Aorta (tissue), 5 donors: ENCODE measurements around the gene ABLIM3. TPM values are rescaled to one million over a fixed set of nuclear protein-coding genes. Genes with fewer than 3 reads are reported as not detected.

Source experiments
- ATAC-seq: fragments of 200-7000 bp; cut with Tn5 transposase; one replicate; pipeline ENCODE4 v1.9.1; 2022; ENCODE audit warnings: moderate library complexity; ENCODE audit not compliant: low FRiP score
- DNase-seq, 2 donors: peaks; one replicate each; pipeline ENCODE4 v3.0.0-alpha.2; 2020
- H3K27ac ChIP-seq, 2 donors: one replicate each; pipeline ENCODE4 v1.5.1; 2013; ENCODE audit warnings: low read length in 2 of 2, mild to moderate bottlenecking in 2 of 2, moderate library complexity in 2 of 2, control low read depth in 1 of 2, inconsistent platforms in 1 of 2, low read depth in 1 of 2
- H3K27me3 ChIP-seq, 2 donors: one replicate each; pipeline ENCODE4 v1.6.1; 2013; ENCODE audit warnings: control low read depth in 1 of 2, low read length in 1 of 2, mild to moderate bottlenecking in 1 of 2, moderate library complexity in 1 of 2; ENCODE audit not compliant: insufficient read depth in 2 of 2, control insufficient read depth in 1 of 2
- H3K36me3 ChIP-seq, 2 donors: one replicate each; pipeline ENCODE4 v1.6.1; 2013; ENCODE audit warnings: control low read depth in 1 of 2, low read length in 1 of 2, mild to moderate bottlenecking in 1 of 2; ENCODE audit not compliant: insufficient read depth in 2 of 2, control insufficient read depth in 1 of 2
- H3K4me1 ChIP-seq, 2 donors: one replicate each; pipeline ENCODE4 v1.6.1; 2013; ENCODE audit warnings: low read length in 2 of 2, control low read depth in 1 of 2, mild to moderate bottlenecking in 1 of 2, moderate library complexity in 1 of 2; ENCODE audit not compliant: insufficient read depth in 2 of 2, control insufficient read depth in 1 of 2
- H3K4me3 ChIP-seq, 2 donors: one replicate each; pipeline ENCODE4 v1.5.1; 2013; ENCODE audit warnings: low read length in 2 of 2, control low read depth in 1 of 2, mild to moderate bottlenecking in 1 of 2
- H3K9me3 ChIP-seq: one replicate; pipeline ENCODE4 v1.6.1; 2013; ENCODE audit warnings: mild to moderate bottlenecking, low read length; ENCODE audit not compliant: control insufficient read depth
- WGBS, 2 donors: extraction: QIAGEN DNeasy Blood & Tissue Kit; methylation state at CpG; one replicate each; pipeline ENCODE4 v1.1.7; 2013; 5-methylcytosine and 5-hydroxymethylcytosine counted together
- intact Hi-C, 2 donors: fragments of 100-400 bp; cut with DNase I; formaldehyde crosslinking; loops; one replicate each; pipeline versions ENCODE4 v1.14.2 to v1.15.0; 2022
- polyA plus RNA-seq, 2 donors: library from polyadenylated mRNA; stranded (reverse); fragments of 200-250 nt; gene quantifications; one replicate each; pipeline ENCODE4 v1.2.3, GENCODE V29; 2013
- total RNA-seq, 2 donors: library from RNA; stranded (reverse); fragmentation: NEBNext Ultra II Directional; extraction: Animal tissue kit (Norgen Biotek cat#: 25700); gene quantifications; one replicate each; pipeline ENCODE4 v1.2.1, GENCODE V29; 2021
- donor health status: healthy with polysubstance abuse.
- donor health status: Bipolar disorder and iron deficiency.
- donor health status: DM: no; HTN: no; CAD: no.
- donor health status: DM: no; HTN: no; CAD: no.
- donor health status: DM: yes; HTN: yes; CAD: no.

Gene ABLIM3
- total and polyA plus RNA-seq, 4 donors: 15.8 to 46.0 (median 38.7) TPM

DNA sequence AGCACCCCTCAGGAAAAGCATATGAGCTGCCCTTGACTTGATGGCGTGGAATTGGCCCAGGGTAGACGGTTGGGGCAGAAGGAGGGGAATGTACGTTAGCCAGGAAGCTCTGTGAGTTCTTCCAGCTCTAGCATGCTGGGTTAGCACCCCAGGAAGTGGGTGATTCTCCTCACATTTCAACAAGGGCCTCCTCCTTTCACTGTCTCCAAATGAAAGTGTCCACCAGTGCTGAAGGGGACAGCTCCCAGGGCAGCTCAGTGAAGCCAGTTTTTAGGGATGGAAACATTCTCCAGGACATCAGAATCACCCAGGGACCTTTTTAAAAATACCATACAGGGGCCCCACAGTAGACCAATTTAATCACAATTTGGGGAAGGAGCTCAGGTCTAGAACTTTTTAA lies 113.2 kb downstream of the ABLIM3 start:
- H3K27ac ChIP-seq: no peak overlapping the region
- H3K36me3 ChIP-seq: no peaks in the 10 kb centered on the region
- 32 to 35% methylated on average over 3 of the region's 3 CpGs for WGBS, 2 donors
- H3K4me1 ChIP-seq: no peaks in the 10 kb centered on the region
- no peaks in the 10 kb centered on the region for H3K27me3 ChIP-seq
- DNase-seq (peak in 1 of 2 donors; percentile 9), ATAC-seq (no peak)
- no peak overlapping the region for H3K4me3 ChIP-seq
- no peaks in the 10 kb centered on the region for H3K9me3 ChIP-seq
- intact Hi-C loops: no loop called here

- H3K36me3 ChIP-seq: no peaks in the 10 kb centered on the region
- no peak for ATAC-seq
- intact Hi-C loops: no loop called here
These were observed 115.2 kb downstream of the ABLIM3 start for GRCh38 chr5:149256451-149256850.

GRCh38 chr5:149257131-149257530 lies 115.8 kb downstream of the ABLIM3 start:
- no peaks in the 10 kb centered on the region for H3K27me3 ChIP-seq
- no peak for ATAC-seq
- intact Hi-C loops: no loop called here
- DNase-seq: no peak
- H3K27ac ChIP-seq: no peak overlapping the region
- H3K4me3 ChIP-seq: no peak overlapping the region
- H3K9me3 ChIP-seq: no peaks in the 10 kb centered on the region
- no peaks in the 10 kb centered on the region for H3K4me1 ChIP-seq
- WGBS, 2 donors: 61 to 64% methylated on average over 1 of the region's 1 CpG
- no peaks in the 10 kb centered on the region for H3K36me3 ChIP-seq

More at GRCh38 chr5:149256451-149256850, 115.2 kb downstream of the ABLIM3 start:
- DNase-seq: no peak
- Histone ChIP-seq H3K9me3 (no peaks in the 10 kb centered on the region), H3K27me3 (no peaks in the 10 kb centered on the region), H3K4me1 (no peaks in the 10 kb centered on the region), H3K27ac (no peak overlapping the region), H3K4me3 (no peak overlapping the region)

DNA sequence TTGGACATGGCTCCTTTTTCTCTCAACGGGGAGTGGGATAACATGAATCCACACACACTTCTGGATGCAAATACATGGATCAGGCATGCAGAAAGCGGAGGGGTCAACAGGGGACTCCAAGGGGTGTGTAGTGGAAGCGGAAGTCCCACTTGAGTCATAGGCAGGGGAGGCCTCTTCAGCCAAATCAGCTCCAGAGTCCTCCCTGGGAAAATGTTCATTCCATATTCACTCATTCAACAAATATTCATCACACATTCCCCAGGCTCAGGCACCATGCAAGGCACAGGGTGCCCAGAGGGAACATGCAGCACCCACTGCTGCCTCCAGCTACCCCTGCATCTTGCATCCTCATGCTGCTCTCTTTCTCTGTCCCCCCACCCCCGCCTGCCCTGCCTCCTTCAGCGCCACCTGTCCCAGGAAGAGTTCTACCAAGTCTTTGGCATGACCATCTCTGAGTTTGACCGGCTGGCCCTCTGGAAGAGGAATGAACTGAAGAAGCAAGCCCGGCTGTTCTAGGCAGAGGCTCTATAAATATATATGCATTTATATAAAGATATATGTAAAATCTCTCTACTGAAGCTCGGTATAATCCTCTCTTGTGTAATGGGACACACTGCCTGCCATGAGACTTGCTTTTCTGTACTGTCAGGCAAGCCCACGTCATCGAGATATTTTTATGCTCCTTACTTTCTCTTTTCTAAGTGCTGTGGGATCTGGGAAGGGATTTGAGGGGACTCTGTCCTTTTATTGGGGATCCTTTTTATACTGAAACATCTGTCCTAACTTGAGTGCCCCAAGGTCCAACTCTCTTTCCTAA lies 116.8 kb downstream of the ABLIM3 start:
- intact Hi-C loops: no loop called here
- Histone ChIP-seq H3K9me3 (no peaks in the 10 kb centered on the region), H3K4me1 (no peaks in the 10 kb centered on the region), H3K27ac (no peak overlapping the region), H3K36me3 (no peaks in the 10 kb centered on the region), H3K27me3 (no peaks in the 10 kb centered on the region), H3K4me3 (no peak overlapping the region)
- WGBS, 2 donors: 77 to 79% methylated on average over 10 of the region's 10 CpGs
- no peak for DNase-seq
- no peak for ATAC-seq

DNA sequence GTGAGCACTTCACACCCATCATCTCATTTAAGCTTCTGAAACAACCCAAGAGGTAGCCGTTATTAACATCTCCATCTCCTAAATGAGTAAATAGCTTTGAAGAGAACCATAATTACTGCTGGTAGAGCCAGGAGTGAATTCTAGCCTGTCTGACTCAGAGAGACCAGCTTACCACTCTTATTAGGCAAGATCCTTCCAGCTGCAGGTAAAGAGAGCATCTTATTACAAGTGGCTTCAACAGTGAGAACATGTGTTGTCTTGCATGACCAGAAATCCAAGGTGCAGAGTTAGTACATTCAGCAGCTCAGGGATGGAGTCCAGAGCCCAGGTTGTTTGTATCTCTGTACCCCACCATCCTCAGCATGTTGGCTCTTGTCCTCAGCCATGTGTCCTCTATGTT lies 119.5 kb downstream of the ABLIM3 start:
- WGBS, 2 donors: 83 to 92% methylated on average over 1 of the region's 1 CpG
- DNase-seq: no peak
- H3K4me1 ChIP-seq: no peaks in the 10 kb centered on the region
- no peaks in the 10 kb centered on the region for H3K9me3 ChIP-seq
- ATAC-seq: no peak
- no peak overlapping the region for H3K27ac ChIP-seq
- H3K27me3 ChIP-seq: no peaks in the 10 kb centered on the region
- intact Hi-C loops: no loop called here
- H3K36me3 ChIP-seq: no peaks in the 10 kb centered on the region
- H3K4me3 ChIP-seq: no peak overlapping the region

- no peaks in the 10 kb centered on the region for H3K9me3 ChIP-seq
- intact Hi-C loops: no loop called here
- DNase-seq: peak in 1 of 2 donors; percentile 9
- H3K4me1 ChIP-seq: no peaks in the 10 kb centered on the region
- H3K36me3 ChIP-seq: no peaks in the 10 kb centered on the region
- WGBS, 2 donors: 78 to 84% methylated on average over 7 of the region's 7 CpGs
- no peak overlapping the region for H3K4me3 ChIP-seq
- ATAC-seq: no peak
- no peaks in the 10 kb centered on the region for H3K27me3 ChIP-seq
- H3K27ac ChIP-seq: no peak overlapping the region
These were observed 120.0 kb downstream of the ABLIM3 start for GRCh38 chr5:149261246-149261645.

DNA sequence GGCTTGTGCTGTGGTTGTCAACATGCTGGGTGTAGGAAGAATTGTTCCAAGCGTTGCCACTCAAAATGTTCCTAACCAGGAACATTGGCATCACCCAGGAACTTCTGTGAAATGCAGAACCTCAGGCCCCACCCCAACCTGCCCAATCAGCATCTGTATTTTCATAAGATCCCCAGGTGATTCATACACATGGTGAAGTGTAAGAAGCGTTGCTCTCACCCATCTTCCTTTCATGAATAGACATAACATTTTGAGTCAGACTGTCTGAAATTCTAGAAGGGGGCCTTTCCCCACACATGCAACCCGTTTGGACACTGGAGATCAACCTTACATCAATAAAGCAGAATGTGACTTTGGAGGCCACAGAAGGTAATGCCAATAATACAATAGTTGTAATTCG lies 121.0 kb downstream of the ABLIM3 start:
- Histone ChIP-seq H3K4me1 (no peaks in the 10 kb centered on the region), H3K27me3 (no peaks in the 10 kb centered on the region), H3K36me3 (no peaks in the 10 kb centered on the region), H3K9me3 (no peaks in the 10 kb centered on the region), H3K27ac (no peak overlapping the region), H3K4me3 (no peak overlapping the region)
- ATAC-seq (no peak), DNase-seq (no peak)
- intact Hi-C loops: no loop called here
- WGBS, 2 donors: 70 to 74% methylated on average over 4 of the region's 4 CpGs

DNA sequence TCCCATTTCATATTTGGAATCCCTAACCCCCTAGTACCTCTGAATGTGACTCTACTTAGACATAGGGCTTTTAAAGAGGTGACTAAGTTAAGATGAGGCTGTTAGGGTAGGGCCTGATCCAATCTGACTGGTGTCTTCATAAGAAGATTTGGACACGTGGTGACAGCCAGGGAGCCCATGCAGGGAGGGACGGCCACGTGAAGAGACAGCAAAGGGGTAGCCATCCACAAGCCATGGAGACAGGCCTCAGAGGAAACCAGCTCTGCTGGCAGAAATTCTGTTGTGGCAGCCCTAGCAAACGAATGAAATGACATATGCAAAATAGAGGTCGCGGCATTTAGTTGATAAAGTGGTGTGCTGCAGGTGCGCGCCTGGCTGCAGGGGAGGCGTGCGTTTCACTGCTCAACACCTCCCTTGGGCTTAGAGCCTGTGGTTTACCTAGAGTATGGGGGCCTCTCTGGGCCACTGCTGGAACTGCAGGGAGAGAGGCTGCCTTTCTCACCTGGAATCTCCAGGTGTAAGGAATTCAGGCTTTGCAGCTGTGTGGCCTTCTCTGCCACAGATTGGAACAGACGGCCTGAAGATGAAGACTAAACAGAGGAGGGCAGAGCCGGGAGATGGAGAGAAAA lies 123.3 kb downstream of the ABLIM3 start:
- Histone ChIP-seq H3K9me3 (no peaks in the 10 kb centered on the region), H3K4me3 (no peak overlapping the region), H3K27me3 (no peaks in the 10 kb centered on the region), H3K36me3 (no peaks in the 10 kb centered on the region), H3K4me1 (no peaks in the 10 kb centered on the region), H3K27ac (no peak overlapping the region)
- intact Hi-C loops: no loop called here
- ATAC-seq: no peak
- peak in 1 of 2 donors; percentile 10 for DNase-seq
- 28 to 37% methylated on average over 12 of the region's 12 CpGs for WGBS, 2 donors

- no peak for DNase-seq
- no peaks in the 10 kb centered on the region for H3K9me3 ChIP-seq
- intact Hi-C loops: no loop called here
- H3K4me3 ChIP-seq: no peak overlapping the region
- 82 to 85% methylated on average over 7 of the region's 7 CpGs for WGBS, 2 donors
- H3K4me1 ChIP-seq: no peaks in the 10 kb centered on the region
- ATAC-seq: no peak
- no peaks in the 10 kb centered on the region for H3K27me3 ChIP-seq
- no peaks in the 10 kb centered on the region for H3K36me3 ChIP-seq
- no peak overlapping the region for H3K27ac ChIP-seq
These were observed 123.8 kb downstream of the ABLIM3 start for GRCh38 chr5:149265068-149265465.
